GM21390 (cell line): Measurements from ENCODE around the gene PPARA.
"Not testable (repeated sequence)": the region's sequence is repeated elsewhere in the genome, so short reads cannot be mapped to it uniquely, and the experiment has no call there.

Source experiments
- ATAC-seq: cut with Tn5 transposase; IDR thresholded peaks from one replicate; pipeline ENCODE4 v1.9.1; 2021; ENCODE audit not compliant: unreplicated experiment

PPARA gene

DNA sequence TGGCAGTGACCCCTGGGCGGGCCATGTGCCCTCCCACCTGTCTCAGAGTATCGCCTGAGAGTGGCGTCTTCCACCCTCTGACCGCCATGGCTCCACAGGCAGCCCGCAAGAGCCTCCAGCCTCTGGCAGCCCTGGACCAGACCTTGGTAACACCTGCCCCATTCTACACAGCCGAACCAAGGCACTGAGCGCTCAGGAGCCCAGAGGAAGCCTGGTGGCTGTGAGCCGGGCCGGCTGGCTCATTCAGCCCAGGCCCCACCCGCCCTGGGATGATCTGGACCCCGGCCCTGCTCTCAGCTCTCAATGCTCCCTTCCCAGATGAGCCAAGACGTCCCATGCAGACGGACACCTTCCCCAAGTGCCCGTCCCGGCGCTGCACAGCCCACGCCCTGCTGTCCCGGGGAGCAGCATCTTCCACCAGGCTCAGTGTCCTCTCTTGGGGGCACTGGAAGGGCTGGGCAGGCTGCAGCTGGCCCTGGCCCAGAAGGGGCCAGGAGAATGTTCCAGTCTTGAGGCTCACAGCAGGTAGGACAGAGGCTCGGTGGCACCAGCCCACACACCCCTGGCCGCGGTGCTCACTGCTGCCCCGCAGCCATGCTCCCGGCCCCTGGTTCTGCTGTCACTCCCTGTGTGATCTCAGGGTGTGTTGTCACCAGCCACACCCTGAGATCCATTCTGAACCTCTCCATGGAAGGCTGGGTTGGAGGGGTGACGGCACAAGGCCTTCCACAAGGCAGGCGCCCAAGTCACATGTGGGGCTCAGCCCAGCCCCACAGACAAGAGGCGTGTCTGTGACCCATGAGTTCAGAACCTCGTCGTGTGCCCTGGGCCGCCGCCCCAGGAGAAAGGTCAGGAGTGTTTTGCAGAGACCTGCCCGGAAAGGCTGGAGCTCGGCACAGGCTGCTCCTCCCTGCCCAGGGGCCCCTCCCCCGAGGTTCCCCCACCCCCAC is 24.2 kb upstream of the PPARA start:
- ATAC-seq: no peak

DNA sequence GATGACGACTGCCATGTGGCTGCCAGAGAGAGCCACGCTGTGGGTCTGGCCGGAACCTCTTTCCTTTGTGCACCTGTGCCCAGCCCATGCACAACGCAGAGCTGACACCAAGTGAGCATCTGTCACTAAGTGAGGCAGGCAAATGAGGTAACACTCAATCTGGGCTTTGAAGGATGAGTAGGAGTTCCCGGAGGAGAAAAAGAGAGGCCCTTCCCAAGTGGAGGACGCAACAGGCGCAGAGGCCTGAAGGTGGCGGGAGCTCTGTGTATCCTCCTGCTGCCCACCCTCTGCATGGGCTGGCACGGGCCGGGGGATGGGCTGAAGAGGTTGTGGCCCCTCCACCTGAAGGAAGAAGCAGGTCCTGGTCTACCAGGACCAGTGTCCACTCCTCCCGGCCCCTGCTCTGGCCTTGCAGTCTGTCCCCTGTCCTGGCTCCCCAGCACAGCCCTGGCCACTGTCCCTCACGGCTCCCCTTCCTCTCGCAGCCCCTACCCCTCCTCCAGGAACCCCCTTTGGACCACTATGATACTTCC is 23.4 kb upstream of the PPARA start:
- no peak for ATAC-seq

DNA sequence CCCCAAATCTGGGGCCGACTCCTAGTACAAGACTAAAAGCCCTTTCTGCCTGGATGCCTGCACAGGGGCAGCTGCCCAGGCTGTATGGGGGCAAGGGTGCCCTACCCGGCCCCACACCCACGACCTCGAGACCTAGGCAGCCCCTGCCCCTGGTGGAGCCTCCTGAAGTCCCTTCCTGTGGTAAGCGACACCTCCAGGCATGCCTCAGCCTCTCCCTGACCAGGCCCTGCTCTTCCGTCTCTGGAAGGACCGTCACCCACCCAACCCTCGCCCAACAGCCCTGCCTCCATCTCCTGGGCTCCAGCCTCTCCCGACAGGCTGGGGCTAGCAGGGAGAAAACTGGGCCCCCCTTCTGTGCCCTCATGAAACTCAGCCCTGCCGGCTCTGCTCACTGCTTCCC is 22.8 kb upstream of the PPARA start:
- no peak for ATAC-seq

DNA sequence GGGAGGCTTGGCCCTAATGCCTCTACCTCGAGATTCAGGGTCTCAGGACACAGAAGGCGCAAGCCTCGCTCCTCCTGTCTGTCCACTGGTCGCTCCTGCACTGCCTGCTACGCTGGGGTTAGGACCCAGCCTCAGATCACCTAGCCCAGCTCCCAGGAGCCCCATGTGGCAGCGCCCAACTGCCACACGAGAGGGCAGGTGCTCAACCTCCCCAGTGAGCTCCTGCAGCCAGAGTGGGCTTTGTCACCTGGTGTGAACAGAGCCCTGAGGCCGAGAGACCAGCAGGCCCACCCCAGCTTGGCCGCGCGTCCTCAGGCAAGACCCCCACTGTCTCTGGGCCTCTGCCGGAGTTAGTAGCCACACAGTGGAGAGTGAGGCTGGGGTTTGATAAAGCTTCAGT is 21.7 kb upstream of the PPARA start:
- no peak for ATAC-seq

DNA sequence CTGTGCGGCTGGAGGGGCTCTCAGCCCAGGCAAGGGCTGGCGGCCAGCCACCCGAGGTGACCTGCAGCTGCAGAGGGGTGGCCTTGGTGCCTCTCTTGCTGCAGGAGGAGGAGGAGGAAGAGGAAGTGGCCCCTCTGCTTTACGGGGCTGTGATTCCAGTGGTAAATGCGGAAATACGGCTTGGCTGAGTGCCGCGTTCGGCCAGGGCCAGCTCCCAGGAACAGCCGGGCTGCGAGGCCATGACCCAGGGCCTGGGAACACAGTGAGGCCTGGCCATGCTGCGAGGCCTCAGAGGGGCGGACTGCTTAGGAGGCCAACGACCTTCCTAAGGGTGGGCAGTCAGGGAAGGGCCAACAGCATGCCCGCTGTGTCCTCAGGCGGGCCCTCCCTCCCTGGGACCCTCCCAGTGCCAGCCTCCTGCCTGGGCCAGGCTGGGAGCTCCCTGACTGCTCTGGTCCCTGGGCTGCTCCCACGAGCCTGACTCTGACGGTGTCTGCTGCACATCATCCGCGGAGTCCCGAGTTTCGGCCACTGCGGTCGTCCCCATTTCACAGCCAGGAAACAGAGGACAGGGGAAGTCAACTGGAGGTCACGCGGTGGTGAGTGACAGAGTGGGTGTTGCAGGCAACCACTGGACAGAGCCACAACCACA is 20.8 kb upstream of the PPARA start:
- ATAC-seq: no peak

DNA sequence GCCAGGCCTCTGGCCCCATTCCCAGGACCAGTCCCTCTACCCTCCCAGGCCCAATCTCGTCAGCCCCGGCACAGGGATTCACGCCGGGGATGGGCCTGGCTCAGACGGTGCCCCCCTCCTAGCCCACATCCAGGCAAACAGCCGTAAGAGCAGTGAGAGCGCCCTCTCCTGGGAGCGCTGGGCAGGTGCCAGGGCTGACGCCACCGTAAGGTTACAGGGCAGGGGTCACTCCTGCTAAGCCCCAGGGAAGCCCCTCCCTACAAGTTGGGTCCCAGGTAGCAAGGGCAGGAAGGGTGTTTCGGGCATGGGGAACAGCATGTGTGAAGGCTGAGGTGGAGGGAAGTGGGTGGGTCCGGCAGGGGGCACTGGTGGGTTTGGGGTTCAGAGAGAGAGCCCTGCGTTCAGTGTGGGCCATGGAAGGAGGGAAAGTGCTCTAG is 19.2 kb upstream of the PPARA start:
- no peak for ATAC-seq

DNA sequence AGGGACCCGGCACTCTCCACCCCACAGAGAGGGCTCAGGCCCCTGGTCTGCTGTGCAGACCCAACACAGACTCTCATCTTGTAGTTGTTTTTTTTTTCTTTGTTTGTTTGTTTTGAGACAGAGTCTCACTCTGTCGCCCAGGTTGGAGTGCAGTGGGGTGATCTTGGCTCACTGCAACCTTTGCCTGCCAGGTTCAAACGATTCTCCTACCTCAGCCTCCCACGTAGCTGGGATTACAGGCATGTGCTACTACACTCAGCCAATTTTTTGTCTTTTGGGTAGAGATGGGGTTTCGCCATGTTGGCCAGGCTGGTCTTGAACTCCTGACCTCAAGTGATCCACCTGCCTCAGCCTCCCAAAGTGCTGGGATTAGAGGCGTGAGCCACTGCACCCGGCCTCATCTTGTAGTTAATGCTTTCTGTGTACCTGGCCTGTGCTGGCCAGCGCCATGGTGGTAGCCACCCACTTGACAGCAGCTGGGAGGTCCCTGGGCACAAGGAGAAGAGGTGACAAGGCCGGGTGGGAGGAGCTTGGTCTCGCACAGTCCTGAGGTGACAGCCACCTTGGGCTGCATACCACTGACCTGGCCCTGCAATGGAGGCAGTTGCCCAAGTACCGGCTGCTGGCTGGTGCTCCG is 18.0 kb upstream of the PPARA start:
- not testable (repeated sequence) for ATAC-seq

DNA sequence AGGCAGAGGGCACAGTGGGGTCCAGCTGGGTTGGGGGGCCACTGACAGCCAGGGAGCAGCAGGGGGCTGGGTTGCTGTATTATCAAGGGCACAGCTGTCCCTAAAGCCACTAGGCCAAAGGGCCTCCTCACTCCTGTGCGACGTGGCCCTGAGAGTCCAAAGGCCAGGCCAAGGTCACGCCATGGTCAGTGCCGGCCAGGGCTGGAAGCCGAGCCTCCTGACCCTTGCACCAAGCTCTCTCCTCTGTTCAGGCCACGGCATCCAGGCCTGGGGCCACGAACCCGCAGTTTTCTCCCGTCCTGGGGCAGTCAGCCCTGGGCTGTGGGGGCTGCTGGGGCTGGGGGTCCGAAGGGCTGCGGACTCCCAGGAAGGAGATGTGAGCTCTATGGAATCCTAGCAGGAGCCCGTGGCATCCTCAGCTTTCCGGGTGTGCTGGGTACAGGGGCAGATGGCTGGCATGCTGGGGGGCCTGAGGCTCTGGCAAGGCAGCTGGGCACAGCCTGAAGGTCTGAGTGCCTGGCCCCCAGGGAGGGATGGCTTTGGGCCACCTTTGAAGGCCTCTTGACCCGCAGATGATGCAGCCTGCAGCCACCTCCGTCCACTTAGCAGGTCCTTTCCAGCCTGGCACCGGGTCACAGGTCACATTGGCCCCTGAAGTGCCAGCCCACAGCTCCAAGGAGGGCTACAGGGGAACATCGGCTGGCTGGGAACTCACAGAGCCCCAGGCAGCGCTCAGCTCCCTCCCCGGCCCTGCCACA is 17.3 kb upstream of the PPARA start:
- ATAC-seq: no peak

DNA sequence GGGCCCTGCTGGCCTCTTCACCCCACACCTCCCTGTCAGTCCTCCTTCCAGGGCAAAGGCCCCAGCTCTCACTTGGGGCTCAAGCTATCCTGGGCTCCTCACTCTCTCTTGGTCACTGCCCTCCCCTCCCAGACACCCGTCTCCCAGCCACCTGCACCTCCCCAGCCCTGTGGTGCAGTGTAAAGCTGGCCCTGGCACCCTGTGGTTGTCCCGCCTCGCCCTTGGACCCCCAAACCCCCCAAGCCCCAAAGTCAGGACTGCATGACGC is 16.8 kb upstream of the PPARA start:
- no peak for ATAC-seq

DNA sequence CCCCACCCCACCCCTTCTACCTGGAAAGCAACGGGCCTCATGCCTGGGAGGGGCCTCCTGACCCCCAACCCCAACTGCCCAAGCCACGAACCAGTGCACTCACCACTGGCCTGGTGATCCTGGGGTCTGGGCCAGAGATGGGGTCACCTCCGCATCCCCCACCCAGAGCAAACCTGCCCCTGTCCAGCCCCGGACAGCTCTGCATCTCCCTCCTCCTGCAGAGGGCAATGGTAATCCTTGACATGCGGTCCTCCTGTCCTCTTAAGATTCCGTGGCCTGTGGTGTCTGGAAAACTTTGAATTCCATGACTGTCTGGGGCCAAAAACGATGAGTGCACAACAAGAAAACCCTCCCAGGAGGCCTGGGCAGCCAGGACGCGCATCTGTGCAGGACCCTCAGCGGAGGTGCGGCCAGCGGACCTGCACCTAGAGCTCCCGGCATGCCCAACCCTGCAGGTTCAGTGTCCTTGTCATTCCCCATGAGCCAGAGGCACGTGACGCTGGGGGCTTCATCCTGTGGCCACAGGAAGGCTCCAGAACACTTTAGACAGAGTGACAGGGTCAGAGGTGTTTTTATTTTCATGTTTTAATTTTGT is 16.1 kb upstream of the PPARA start:
- no peak for ATAC-seq

DNA sequence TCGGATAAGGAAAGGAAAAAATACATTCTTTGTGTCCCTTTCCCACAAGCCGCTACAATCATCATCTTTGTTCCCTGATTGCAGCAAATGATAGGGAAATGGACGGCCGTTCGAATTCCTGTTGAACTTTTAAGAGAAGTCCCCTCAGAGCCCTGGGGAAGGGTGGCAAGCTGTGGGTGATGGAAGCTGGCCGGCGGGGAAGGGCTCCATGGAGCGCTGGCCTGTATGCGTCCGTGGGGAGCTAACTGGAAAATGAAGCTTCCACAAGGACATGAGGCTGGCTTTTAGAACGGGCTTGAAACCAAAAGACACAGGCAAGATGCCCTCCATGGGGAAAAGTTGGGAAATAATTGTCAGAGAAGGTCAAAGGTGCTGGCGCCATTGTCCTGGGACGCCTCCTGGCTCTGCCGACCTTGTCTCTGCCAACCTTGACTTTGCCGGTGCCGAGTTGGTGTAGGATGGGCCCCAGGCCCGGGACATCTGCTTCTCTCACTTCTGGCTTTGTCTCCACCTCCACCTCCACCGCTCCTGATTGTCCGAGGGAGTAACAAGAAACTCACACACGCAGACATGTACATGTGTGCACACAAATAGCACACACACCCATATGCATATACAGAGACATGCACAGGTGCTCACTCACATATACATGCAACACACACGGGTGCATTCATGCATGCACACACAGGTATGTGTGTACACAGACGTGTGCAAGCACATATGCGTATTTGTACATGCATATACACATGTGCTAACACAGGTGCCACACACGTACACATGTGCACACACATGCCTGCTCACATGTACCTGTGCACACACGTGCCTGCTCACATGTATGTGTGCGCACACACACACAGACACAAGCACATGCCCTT is 14.5 kb upstream of the PPARA start:
- no peak for ATAC-seq

DNA sequence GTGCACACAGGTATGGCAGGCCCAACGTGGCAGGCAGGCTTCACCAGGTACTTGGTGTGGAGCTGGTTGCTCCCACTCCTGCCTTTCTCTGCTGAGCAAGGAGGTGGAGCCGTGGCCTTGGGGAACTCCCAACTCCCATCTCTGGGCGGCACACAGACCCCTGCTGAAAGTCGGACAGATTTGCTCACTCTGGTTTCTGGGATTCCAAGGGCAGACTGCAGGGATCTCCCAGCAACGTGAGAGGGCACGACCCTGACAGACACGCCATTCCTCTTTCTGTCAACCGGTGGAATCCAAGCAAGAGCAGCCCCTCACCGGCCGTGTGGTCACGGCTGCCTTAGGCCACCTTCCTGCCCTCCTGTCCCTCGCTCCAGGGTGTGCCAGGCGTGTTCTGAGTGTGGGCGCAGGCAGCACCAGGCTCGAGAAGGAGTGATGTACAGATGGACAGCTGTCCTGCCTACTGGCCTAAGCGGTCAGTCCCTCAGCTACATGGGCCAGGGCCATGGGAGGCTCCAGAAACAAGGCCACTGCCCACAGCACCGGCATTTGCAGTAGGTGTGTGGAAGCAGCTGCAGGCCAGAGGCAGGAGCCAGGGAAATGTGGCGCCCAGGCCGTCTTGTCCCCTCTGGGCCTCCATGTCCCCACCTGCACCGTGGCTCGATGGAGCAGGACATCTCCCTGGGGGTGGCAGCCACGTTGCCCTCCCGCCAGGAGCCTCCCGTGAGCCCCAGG is 13.7 kb upstream of the PPARA start:
- ATAC-seq: no peak

DNA sequence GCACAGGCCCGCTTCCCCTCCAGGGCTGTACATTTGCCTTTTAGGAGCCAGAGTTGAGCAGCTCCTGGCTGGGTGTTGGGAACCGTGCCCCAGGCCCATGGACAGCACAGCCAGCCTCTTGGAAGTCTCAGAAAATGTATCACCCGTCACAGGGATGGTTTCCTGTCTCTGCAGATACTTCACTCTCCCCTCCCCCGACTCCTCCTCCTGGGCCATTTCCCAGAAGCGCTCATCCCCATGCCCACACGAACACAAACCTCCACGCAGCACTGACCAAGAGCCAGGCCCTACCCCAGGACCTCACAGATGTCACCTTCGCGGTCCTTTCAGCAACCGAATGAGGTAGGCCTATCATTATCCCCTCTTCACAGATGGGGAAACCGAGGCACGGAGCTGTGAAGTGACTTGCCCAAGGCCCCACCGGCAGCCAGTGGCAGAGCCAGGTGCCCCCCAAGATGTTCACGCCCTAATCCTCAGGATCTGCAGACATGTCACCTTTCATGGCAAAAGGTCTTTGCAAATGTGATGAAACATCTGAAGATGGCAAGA is 13.0 kb upstream of the PPARA start:
- no peak for ATAC-seq

DNA sequence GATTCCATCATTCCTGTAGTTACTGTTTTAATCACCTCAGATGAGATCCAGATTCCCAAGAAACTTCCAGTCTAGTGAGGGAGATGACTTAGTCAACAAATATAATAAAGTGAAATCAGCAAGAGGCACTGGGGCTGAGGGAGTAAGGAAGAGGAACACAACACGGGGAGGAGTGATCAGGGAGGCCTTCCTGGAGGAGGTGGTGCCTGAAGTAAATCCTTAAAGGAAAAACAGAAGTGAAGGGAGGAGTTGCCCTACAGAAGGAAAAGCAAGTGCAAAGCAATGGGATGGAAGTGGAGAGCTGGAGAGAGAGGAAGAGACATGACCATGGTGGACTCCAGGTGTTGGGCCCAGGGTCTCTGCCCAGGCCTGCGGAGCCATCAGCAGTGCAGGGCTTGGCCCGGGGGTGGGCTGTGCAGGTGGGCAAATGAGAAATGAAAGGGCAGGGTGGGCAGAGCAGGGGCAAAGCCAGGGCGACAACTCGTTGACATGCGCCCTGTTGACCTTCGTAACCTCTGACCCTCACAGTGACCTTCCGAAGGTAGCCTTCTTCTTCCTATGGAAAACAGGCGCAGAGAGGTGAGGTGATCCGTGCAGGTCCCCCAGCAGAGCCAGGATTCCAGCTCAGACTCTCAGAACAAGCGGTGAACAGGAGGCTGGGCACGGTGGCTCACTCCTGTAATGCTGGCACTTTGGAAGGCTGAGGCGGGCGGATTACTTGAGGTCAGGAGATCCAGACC is 12.1 kb upstream of the PPARA start:
- no peak for ATAC-seq

DNA sequence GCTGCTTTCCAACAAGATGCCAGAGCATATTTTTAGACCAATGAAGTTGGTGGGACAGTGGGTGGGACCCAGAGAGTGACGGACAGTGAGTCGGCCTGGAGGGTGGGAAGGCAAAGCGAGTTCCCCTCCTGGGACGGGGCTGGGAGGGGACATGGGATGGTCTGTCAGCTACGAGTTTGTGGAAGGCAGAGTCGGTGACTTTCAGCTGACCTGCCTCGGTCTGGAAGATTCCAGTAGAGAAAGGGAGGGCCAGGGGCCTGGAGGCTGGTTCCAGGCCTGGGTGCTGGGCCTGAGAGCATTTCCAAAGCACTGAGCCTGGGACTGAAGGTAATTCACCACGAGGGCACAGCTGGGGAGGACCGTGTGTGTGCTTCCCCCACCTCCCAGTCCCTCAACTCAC is 10.9 kb upstream of the PPARA start:
- ATAC-seq: not testable (repeated sequence)

DNA sequence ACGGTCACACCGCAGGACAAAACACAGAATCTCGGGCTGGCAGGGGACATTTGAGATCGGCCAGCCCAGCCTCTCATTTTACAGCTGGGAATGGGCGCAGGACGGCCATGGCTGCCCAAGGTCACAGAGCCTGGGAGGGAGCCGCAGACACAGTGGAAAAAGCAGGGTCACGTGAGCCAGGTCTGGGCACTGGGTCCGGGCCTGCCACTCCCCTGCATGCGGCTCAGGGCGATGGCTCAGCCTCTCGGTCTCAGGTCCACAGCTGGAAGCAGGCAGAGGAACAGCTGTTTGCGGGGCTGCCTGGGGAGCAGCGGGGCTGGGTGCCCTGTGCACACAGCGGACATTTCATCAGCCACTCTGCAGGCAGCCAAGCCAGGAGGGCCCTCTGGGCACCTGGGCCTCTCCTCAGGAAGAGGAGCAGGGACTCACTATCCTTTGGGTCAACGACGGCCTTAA is 10.4 kb upstream of the PPARA start:
- ATAC-seq: no peak

DNA sequence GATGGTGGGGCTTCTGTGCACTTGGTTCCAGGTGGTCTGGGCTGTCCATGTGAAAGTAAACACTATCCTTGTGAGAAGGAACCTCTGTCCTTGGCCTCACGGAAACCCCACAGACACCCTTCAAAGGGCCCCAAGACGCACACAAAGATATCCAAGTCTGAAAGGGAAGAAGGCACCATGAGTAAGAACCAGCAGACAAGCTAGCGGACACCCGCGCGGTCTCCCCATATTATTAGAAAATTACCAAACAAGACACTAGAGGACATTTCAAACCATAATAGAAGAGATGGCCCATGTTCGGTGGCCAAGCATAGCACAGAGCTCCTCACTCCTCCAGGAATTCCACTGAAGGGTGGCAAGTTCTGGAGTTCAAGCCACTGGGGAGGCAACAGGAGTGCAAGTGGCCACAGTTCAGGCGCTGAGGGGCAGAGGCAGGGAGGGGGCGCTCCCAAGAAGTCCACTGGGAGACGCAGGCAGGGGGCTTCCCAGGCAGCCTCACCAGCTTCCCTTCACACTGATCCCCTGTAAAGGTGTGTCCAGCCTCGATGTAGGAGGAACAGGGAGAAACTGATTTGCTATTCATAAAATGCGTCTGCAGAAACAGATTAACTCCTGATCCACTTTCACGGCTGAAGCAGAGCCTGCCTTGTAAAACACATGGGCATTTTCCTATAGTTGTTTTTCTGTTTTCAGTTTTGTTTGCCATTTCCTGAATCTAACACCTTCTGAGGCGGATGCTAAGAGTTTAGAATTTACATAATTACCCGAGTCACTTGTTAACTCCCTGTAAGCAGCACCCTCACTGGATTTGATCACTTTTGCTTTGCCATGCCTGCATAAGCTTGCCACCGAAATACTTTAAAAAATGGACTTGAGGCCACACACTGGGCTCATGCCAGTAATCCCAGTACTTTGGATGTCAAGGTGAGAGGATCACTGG is 9.1 kb upstream of the PPARA start:
- ATAC-seq: no peak
